ENCODE data around the gene C6orf62. TPM values are rescaled to one million over a fixed set of nuclear protein-coding genes. Genes with fewer than 3 reads are reported as not detected.
"Not testable (repeated sequence)": the region's sequence is repeated elsewhere in the genome, so short reads cannot be mapped to it uniquely, and the experiment has no call there.

Gene C6orf62
- total RNA-seq: 111 and 205 TPM in 2 replicates

DNA sequence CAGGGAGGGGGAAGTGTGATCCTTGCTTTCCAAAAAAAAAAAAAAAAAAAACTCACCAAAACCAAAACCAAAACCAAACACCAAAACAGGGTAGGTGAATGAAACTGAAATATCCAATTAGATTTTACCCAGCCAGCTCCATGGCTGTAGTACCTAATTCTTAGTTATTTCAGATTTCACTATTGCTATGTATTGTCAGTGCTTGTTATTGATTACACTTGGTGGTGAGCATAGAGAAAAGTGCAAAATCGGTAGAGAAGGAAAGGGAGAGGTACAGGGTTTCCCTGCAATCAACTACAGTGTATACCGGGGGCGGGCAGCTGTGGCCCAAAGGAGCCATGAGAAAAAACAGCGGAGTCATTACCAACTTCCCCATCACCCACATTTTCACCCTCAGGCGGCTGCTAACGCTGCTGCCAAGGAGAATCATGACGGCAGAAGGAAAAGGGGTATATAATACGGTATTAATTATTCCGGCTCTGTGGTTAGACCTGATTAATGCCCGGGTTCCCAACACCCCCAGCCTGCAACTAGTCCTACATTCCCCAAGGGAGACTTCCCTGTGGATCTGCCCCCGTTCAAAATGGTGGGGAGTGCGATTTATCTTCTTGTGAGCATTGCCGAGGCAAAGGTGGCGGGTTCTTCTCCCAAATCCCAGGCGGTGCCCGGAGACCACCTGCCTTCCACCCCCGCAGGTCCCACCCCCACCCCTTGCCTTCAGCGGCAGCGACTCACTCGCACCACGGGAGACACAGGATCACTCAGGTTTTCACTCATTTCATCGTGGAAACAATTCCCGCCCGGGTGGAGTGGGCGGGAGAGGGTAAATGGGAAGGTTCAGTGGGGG, at the start of gene C6orf62:
Gene C6orf62, minus strand, starts transcription at position 30 of the 847 bp plus-strand sequence. CDS start 486 bp downstream, outside the sequence.
- DNase-seq: peak; percentile 40

GRCh38 chr6:24768361-24768760, 49.4 kb upstream of the C6orf62 start:
- DNase-seq: no peak

DNA sequence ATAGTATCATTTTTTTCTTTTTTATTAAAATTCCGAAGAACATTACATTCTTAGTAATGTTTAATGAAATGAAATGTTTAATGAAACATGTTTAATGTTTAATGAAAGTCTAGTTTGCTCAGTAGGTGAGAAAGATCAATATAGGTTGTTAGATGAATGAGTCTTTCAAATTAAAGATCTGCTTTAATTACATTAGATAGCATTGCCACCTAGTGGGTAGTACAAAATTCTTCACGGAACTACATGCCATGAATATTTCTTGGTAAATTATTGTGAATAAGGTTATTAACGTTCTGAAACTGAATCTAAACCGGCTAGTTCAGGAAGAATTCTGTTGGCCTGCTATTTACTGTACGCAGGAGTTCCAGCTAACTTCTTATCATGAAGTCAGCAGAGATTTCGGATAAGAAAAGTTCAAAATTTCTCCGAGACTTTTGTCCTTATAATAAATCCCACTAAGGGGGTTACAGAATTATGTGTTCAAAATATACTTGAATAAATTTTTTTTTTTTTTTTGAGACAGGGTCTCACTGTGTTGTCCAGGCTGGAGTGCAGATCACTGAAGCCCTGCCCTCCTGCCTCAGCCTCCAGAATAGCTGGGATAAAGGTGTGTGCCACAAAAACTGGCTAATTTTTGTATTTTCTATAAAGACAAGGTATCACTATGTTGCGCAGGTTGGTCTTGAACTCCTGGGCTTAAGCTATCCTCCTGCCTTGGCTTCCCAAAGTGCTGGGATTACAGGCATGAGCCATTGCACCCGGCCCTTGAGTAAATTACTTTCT, 47.9 kb upstream of the C6orf62 start:
- DNase-seq: peak; percentile 60

- DNase-seq: not testable (repeated sequence)
These were observed 47.0 kb upstream of the C6orf62 start for GRCh38 chr6:24765968-24766367.

GRCh38 chr6:24764833-24765828, 46.2 kb upstream of the C6orf62 start:
- not testable (repeated sequence) for DNase-seq

GRCh38 chr6:24763578-24763977, 44.6 kb upstream of the C6orf62 start:
- DNase-seq: no peak

- no peak for DNase-seq
These were observed 42.9 kb upstream of the C6orf62 start for GRCh38 chr6:24761851-24762250.

DNA sequence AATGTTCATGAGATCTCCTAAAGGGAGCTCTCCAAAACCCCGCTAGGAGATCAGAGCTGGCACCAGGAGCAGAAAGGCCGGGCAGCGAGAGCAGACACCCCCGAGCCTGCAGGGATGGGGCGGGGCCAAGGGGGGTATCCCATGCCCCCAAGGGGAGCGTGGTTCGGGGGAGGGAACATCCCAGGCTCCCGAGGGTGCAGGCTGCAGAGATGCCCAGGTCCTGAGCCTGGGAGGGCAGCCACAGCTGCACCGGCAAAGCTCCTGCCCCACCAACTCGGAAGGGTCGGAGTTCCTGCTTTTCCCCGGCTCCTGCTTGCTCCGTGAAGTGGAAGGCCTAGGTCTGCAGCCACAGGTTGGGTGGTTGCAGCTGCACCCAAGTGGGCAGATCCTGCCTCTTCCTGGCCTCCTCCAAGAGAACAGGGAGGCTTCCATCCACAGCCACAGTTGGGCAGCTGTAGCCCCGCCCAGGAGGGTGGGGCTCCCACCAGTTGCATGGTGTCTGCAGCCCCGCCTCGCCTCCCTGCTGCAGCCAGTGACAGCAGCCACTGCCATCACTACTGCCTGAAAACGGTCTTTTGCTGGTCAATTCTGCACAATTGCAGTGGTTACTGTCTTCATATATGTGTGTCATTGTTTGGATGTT, 42.4 kb upstream of the C6orf62 start:
- no peak for DNase-seq

GRCh38 chr6:24760210-24760609, 41.3 kb upstream of the C6orf62 start:
- no peak for DNase-seq

GRCh38 chr6:24759718-24760117, 40.8 kb upstream of the C6orf62 start:
- DNase-seq: no peak

DNA sequence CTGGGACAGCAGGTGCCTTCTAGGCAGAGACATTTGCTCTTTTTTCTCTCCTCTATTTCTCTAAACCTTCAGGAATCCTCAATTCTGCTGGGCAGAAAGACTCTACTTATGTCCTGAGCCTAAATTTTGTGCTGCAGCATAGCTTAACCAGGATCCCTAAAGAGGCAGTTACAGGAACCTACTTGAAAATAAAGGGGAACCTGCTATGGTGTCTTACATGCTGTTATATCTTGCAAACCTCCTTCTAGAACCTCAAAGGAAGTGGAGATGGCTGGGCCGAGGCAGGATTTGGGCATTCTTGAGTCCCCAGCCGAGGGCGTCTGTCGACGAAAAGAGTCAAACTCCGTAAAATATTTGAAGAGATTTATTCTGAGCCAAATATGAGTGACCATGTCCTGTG, 38.7 kb upstream of the C6orf62 start:
- DNase-seq: no peak

DNA sequence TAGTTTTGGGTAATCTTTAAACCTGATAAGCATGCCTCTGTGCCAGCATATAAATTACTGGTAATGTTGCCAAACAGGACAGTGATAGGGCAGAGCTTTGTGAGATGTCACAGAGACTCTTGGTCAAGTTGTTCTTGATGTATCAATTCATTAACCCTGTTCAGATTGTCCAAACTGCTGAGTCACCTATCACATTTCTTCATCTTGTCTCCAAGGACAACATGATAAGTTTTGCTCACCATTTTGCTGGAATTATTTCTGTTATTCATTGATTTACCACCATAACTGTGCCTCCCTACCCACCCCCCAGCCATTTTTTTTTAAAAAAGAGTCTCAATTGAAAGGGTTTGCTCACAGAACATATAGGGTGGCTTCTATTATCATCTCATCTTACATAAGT, 36.3 kb upstream of the C6orf62 start:
- no peak for DNase-seq

GRCh38 chr6:24754378-24754777, 35.4 kb upstream of the C6orf62 start:
- DNase-seq: not testable (repeated sequence)

DNA sequence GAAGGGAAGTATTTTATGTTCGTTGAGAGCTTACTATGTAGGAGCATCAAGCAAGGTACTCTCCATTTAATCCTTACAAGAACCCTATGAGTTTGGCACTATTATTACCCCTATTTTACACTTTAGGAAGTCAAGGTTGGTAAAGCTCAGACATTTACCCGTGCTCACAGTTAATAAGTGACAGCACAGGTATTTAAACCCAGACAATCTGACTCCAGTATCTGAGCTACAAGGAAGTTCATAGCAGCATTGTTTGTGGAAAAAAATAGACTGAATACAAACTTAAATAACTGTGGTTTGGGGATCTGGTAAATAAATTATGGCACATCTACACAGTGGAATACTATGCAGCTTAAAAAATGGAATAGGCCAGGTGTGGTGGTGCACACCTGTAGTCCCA, 34.6 kb upstream of the C6orf62 start:
- no peak for DNase-seq

DNA sequence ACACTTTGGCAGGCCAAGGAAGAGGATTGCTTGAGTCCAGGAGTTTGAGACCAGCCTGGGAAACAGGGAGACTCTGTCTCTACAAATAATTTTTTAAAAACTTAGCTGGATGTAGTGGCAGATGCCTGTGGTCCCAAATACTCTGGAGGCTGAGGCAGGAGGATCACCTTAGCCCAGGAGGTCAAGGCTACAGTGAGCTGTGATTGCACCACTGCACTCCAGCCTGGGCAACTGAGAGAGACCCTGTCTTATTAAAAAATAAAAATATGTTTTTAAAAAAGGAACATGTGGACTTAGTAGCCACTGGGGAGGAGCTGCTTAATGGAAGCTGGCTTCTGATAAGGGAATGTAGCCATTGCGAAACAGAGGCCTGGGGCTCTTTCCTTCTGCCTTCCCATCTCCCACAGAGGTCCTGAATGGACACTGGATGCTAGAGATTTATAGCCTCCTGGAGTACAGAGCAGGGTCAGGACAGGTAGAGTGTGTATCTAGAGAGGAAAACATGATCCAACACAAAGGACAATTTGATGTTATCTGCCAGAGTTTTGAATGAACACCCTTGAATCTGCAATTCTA, 34.1 kb upstream of the C6orf62 start:
- no peak for DNase-seq

DNA sequence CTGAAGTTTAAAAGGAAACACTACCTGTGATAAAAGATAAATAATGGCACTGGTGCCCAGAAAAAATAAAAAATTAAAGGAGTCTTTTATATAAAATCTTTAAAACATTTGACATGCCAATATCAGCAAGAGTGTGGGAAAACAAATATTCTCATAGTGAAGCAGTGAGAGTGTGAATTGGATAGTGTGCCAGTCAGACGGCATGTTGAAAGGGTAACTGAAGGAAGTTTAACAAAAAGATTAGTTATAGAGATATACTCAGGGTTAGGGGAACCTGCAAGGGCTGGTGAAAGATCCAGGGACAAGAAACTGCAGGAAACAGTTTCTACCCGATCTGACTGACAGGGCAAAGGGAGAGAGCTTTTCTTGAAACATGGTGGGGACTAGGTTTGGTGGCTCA, 33.5 kb upstream of the C6orf62 start:
- DNase-seq: no peak

- not testable (repeated sequence) for DNase-seq
These were observed 31.9 kb upstream of the C6orf62 start for GRCh38 chr6:24750878-24751277.

- DNase-seq: no peak
These were observed 30.3 kb upstream of the C6orf62 start for GRCh38 chr6:24749297-24749696.

- no peak for DNase-seq
These were observed 26.0 kb upstream of the C6orf62 start for GRCh38 chr6:24744911-24745310.

- DNase-seq: no peak
These were observed 25.0 kb upstream of the C6orf62 start for GRCh38 chr6:24743944-24744335.

- peak; percentile 93 for DNase-seq
These were observed 24.4 kb upstream of the C6orf62 start for GRCh38 chr6:24743265-24743943.
